ENCODE measurements around the gene ZNF787.

Gene ZNF787

DNA sequence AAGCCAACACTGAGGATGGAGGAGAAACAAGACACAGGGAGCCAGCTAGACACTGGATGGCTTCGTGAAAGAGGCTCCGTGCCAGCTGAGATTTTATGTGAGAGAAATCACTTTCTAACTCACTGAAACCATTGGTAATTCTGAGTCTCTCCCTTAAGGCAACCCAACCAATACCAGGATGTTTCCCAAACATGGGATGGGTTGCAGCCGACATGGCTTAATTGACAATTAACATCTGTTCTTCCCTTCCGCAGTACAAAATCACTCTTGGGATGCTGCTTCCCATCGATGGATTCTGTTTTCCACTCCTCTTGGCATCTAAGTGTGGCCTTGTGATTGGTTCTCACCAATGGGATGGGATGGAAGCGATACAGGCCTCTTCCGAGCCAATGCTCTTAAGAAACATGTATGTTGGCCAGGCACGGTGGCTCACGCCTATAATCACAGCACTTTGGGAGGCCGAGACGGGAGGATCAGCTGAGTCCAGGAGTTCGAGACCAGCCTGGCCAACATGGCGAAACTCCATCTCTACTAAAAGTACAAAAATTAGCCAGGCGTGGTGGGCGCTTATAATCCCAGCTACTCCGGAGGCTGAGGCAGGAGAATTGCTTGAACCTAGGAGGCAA lies 2.3 kb upstream of the ZNF787 start:
- FAIRE-seq (no peak), DNase-seq (ENCODE audit: extremely low spot score, insufficient read length, low read depth) (no peak)

DNA sequence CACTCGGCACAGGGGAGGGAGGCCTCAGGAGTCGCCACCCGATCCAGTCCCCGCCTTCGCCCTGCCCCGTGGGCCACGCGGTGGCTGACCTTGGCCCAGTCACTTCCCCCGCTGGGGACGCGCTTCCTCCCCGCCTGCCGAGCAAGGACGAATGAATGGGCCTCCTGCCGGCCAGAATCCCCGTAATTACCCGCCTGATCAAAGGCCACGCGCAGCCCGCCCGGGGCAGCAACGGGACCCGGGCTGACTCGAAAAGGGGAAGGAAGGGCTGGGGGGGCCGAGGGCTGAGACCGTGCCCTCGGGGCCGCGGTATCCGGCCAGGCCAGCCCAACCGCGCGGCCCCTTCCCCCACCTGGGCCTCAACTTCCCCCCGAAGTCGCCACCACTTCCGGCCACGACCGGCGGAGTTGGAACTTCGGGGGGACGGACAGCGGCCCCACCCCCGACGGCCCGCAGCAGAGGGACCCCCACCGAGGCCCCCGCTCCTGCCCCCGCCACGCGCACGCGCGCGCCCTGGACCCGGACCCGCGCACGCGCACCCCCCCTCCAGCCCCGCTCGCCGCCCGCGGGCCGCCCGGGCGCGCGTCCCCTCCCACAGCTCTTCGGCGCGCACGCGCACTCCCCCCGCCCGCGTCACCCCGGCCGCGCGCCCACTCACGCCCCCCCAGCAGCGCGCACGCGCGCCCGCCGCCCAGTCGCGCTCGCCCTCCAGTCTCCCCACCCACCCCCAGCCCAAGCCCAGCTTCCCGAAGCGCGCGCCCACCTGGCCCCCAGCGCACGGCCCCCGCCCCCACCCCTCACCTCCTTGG lies 520 bp downstream of the ZNF787 start:
- peak; percentile 64 for DNase-seq (ENCODE audit: extremely low spot score, insufficient read length, low read depth)
- peak; percentile 51 for FAIRE-seq

DNA sequence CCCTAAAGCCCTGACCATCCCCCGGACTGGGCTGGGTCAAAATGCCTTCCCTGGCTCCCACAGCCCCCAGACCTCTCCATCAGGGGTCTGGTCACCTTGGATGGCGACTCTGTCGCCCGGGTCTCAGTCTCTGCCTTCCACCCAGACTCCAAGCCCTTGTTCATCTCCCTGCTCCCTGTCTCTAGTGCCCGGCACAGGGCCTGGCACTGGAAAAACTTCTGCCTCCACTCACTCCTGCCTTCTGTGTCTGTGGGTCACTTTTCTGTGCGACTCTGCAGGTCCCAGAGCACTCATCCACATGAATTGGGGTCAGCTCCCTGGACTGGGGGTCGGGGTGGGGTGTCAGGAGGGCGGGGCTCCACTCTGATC lies 1.1 kb downstream of the ZNF787 start:
- DNase-seq (ENCODE audit: extremely low spot score, insufficient read length, low read depth) (no peak), FAIRE-seq (no peak)

DNA sequence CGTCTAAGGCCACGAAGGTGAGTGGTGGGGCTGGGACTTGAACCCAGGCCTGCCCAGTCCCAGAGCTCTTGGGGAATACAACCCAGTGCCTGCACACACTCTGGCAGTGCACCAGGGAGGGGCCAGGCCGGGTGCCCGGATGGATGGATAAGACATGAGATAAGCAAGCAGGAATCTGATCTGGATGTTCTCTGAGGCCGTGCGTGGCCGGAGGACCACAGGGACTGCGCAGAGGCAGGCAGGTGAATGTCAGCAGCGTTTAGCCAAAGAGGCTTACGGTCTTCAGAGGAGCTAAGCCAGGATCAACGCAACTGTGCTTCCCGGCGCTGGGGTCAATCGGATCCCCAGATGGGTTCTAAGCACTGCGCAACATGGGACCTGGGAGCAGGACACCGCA lies 1.5 kb downstream of the ZNF787 start:
- no peak for FAIRE-seq
- no peak for DNase-seq (ENCODE audit: extremely low spot score, insufficient read length, low read depth)

DNA sequence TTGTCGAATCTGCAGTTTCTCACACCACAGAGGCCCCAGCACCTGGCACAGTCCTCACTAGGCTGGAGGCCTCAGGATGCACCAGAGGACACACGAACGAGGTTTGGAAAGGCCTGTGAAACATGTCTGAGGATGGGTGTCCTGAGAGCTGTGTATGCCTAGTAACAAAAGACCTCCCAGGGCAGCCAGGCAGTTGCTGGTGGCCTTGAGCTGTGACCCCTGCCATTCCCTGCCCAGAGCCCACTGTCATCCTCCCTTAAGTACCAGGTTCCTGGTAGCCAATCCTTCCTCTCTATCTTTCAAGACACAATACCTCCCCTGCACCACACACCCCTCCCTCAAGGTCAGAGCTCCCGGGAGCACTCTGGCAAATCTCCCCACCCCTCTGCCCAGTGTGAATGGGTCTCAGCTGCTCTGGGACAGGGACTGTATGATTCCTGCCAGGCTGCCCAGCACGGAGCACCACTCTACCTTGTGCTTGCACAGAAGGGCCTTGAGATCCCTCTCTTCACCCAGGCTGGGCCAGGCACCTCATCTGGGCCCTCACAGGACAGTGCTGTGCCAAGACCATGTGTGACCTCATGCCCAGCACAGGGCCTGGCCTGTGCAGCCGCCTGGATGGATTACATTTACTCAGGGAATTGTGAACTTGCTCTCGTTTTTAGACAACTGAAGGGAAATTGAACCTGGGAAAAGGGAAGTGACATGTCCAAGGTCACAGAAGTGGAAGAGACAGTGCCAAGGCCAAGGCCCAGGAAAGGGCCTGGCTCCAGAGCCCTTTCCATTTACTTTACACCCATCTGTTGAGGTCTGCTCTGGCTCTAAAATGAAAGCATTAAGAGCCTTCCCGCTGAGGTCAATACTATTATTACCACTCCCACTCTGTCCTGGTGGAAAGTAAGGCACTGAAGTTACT lies 2.2 kb downstream of the ZNF787 start:
- DNase-seq (ENCODE audit: extremely low spot score, insufficient read length, low read depth) (no peak), FAIRE-seq (no peak)

DNA sequence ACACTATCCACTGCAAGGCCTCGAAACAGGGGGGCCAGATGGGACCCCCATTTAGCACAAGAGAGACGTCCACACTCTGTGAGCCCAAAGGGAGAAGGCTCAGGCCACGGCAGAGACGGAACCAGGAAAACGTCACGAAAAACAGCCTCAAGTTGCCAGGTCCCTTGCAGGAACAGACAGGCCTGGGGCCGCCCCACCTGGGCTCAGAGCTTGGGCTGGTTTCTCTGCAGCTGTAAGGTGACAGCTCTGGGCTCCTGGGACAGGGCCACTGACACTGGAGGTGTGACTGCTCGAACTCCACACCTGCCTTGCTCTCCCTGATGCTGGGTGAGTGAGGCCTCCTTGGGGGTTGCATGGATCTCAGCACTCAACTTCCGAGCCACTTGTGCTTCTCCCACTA lies 3.2 kb downstream of the ZNF787 start:
- FAIRE-seq, result no peak

DNA sequence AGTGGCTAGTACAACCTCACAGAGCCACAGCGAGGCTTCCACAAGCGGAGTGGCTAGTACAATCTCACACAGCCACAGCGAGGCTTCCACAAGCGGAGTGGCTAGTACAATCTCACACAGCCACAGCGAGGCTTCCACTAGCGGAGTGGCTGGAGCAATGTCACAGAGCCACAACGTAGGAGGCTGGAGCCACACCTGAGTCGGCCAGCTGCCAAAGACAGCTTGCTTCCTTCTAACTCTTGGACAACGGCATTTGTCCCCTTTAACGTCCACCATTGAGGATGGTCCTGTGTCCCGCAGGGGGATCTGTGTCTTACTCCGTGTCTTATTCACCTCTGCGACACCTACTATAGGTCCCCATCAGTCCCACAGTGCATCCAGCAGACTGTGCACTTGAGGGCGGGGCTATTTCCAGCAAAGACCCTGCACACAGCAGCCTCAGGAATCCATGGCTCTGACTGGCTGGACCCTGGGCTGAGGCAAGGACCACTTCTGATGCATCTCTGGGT lies 3.7 kb downstream of the ZNF787 start:
- FAIRE-seq (no peak), DNase-seq (ENCODE audit: extremely low spot score, insufficient read length, low read depth) (no peak)

More for the DNA sequence above, 3.2 kb downstream of the ZNF787 start:
- no peak for DNase-seq (ENCODE audit: extremely low spot score, insufficient read length, low read depth)

DNA sequence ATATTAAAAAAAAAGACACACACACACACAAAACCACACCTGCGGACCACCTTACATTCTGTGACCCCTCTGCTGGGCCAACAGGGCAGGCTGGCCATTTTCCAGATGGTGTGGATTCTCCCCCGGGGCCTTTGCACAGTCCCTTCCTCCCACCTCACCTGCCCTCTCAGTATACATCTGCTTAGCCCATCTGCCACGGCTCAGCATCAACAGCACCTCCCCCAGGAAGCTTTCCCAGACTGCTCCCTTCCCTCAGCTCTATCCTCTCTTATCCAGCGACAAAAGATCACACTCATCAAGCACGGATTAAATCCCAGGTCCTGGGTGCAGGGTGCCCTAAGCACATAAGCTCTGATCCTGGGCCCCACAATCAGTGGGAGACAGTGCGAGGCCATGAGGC lies 4.5 kb downstream of the ZNF787 start:
- FAIRE-seq, result no peak
- no peak for DNase-seq (ENCODE audit: extremely low spot score, insufficient read length, low read depth)

DNA sequence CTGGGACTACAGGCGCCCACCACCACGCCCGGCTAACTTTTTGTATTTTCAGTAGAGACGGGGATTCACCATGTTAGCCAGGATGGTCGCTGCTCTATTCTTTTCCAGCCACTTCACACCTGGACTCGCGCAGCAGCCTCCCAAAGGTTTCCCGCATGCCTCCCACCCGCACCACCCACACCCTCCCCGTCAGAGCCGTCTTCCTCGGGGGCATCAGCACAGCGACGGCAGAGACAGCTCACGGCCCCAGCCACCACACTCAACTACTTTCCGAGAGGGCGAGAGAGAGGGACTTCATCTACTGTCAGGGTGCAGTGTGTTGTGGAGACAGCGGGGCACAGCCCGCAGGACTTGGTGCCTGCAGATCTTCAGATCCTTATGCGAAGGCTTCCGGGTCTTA lies 5.6 kb downstream of the ZNF787 start:
- DNase-seq (ENCODE audit: extremely low spot score, insufficient read length, low read depth) (no peak), FAIRE-seq (no peak)

DNA sequence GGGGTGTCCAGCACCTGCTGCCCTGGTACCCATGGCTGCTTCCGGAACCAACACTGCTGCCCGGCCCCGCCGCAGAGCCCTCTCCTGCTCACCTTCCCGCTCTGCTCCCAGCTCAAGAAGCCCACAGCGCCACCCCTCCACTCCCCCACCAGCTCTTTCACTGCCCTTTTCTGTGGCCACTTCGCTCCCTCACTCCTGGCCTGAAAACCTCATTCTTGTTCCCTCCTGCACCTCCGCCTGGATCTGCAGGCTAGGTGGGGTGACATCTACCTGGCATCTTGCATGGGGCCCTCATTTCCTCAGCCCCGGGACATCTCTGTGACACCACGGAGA lies 6.4 kb downstream of the ZNF787 start:
- DNase-seq (ENCODE audit: extremely low spot score, insufficient read length, low read depth), result no peak
- FAIRE-seq, result no peak

DNA sequence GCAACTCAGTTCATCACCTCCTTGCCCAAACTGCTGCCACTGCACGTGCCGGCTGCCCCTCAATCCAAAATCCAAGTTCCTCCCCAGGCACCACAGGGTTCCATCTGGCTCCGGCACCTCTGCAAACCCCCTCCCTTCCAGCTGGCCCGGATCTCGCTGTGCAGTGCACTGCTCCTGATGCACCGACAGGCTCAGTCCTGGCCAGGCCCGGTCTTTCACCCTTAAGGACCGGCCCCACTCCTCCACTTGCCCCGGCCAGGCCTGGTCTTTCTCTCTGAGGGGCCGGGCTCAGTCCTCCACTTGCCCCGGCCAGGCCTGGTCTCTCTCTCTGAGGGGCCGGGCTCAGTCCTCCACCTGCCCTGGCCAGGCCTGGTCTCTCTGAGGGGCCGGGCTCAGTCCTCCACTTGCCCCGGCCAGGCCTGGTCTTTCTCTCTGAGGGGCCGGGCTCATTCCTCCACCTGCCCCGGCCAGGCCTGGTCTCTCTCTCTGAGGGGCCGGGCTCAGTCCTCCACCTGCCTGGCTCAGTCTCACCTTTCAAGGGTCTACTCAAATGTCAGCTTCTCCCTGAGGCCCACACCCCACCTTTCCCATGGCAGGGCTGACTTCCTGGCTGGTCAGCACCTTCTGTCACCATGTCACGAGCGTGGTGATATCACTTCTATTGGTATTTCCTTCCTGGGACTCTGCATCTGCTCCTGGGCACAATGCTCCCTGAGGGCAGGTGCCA lies 6.9 kb downstream of the ZNF787 start:
- DNase-seq (ENCODE audit: extremely low spot score, insufficient read length, low read depth) (no peak), FAIRE-seq (no peak)

DNA sequence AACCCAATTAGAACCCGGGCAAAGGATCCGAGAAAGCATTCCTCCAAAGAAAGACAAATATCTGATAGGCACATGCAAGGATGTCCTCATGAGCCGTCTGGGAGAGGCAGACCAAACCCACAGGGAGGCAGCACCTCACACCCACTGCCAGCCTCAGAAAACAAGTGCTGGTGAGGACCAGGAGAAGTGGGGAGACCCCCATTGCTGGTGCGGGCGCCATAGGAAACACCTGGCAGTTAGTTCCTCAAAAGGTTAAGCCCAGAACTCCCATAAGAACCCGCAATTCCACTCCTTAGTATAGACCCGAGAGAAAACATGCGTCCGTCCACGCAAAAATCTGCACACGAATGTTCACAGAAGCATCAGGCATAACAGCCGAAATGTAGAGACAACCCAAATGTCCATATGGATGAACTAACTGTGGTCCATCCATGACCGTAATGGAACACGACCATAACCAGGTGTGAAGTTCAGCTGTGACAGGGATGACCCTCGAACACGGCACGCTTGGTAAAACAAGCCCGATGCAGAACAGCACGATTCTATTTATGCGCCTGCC lies 7.9 kb downstream of the ZNF787 start:
- FAIRE-seq (no peak), DNase-seq (ENCODE audit: extremely low spot score, insufficient read length, low read depth) (no peak)

DNA sequence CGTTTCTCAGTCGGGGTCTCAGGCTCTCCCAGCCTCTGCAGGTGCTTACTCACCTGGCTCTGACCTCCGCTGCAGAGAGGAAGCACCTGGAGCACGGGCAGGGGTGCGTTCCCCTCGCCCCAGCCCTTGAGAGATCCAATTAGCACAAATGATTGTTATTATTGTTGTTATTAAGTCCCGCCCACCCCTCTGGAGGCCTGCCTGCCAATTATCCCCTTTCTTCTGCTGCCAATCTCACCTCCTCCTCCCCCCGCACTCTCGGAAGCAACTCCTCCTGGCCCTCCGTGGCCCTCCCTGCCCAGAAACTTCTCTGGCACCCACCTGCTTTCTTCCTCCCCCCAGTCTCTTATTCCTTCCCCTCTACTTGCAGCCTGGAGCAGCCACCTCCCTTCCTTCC lies 8.8 kb downstream of the ZNF787 start:
- DNase-seq (ENCODE audit: extremely low spot score, insufficient read length, low read depth) (no peak), FAIRE-seq (no peak)

DNA sequence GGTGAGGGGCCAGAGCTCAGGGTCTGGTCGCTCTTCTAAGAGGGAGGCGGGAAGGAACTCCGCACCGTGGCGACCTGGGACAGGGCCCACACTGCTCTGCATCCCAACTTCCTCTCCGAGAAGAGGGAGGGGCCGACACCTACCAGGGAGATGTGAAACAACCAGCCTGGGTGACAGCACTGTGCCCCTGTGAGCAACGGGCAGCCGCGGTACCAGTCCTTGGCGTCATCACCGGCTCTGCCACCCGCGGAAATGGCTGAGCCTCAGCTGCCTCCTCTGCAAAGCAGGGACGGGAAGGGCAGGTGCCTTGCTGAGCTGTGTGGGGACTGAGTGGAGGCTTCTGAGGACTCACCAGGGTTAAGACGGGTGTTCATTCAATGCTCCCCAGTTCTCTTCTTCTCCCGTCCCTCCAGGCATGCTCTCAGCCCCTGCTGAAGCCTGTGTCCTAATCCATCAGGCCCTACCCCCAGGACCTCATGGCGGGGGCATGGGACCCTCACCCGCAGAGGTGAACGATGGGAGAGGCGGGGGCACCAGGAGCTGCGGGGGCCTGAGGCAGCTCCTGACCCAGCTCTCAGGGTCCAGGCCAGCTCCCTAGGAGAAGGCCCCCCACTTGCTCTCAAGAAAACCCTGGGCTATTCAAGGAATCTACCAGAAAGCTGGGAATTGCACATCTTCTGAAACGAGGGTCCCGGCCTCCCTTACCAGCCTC lies 9.3 kb downstream of the ZNF787 start:
- peak; percentile 38 for DNase-seq (ENCODE audit: extremely low spot score, insufficient read length, low read depth)
- peak; percentile 89 for FAIRE-seq

DNA sequence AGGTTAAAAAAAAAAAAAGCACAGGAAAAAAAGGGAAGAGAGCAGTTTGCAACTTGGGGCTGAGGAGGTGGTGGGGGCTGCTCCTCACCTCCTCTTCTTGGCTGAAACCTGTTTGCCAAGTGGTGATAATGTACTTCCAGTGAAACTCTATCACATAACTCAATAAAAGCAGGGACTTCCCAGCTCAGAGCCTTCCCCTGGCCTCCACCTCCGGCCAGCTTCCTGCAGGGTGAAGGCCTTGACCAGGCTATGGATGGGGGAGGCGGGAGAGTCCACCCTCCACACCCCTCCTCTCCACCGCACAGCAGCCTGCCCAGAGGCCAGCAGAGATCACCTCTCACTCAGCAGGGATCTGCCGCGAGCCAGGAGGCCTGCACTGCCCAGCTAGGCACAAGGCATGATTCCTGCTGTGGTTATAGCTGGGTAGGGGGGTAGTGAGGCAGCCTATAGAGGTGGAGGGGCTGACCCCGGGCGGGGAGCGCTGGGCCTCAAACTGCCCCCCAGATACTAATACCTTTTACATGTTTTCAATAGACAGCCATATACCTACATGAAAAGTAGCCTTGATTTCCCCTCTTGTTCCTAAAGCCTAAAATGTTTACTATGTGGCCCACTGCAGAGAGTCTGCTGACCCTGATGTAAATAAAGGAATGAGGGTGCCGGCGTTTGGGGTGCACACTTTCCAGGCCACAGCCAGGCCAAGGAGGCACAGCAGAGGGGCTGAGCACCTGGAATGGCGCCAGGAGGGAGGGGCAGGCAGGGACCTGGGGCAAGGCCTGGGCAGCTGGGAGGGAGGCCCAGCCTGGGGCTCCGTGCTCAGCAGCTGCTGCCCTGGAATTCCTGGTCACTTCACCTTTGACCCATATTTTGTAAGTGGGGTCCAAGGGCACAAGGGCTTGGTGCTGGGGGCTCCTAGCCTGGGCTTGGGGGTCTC lies 10.3 kb downstream of the ZNF787 start:
- DNase-seq (ENCODE audit: extremely low spot score, insufficient read length, low read depth), result no peak
- no peak for FAIRE-seq

DNA sequence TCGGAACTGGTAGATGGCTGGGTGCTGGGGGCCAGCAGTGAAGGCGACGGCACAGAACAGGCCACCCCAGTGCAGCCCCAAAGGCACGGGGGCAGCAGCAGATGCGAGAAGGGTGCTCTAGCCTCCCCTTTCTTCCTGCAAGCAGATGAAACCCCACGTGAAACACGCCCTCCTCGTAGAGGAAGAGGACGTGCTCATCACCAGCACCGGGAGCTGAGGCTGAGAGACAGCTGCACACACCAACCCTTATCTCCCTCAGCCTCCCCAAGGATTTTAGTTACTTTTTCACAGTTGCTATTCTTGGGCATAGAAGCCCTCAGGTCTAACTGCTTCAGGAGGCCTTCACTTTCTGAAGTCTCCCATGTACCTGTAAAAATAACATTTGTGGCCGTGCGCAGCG lies 11.9 kb downstream of the ZNF787 start:
- FAIRE-seq, result no peak
- no peak for DNase-seq (ENCODE audit: extremely low spot score, insufficient read length, low read depth)

DNA sequence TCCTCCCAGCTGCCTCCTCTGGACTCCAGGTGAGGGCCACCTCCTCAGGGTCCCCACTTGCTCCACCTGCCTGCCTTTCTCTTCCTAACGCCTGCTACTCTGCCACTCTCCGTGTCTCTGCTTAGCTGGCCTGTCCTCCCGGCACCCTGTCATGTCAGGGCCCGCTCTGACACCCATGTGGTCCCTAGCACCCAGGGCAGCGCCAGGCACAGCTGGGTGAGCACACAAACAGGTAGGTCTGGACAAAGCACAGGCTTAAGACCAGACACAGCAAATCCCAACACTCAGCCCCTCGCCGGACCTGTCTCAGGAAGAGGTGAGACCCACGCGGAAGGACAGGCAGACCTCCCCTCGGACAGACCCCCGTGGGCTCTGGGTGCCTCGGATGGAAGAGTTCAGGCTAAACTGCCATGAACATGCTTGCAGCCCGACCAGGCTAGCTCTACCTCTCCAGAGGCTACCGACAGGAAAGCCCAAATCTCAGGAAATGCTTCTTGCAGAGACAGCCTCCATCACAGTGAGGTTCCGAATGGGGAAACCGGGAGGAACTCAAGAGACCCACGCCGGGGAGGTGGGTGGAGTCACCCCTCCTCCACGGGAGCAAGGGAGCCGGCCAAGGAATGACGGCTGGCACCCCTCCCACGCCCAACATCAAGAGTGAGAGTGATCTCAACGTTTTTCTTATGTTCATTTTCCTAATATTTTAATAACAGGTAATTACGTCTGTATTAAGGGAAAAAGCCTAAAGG lies 12.5 kb downstream of the ZNF787 start:
- DNase-seq (ENCODE audit: extremely low spot score, insufficient read length, low read depth), result no peak
- no peak for FAIRE-seq
